DMS79 (cell line): ENCODE results near the gene CFD.

Source experiments
- DNase-seq: peaks from one replicate; lab custom pipeline; 2025; lab: John Stamatoyannopoulos, UW

Gene CFD

GRCh38 chr19:906480-906879 lies 47.0 kb downstream of the CFD start:
- no peak for DNase-seq

GRCh38 chr19:907183-907853 lies 47.9 kb downstream of the CFD start:
- DNase-seq = no peak

- DNase-seq = no peak
Measured at GRCh38 chr19:911197-912033, 52.0 kb downstream of the CFD start.

- DNase-seq = no peak
Measured at GRCh38 chr19:912181-913079, 53.0 kb downstream of the CFD start.
